ENCODE results near the gene SLC25A21. TPM values are rescaled to one million over a fixed set of nuclear protein-coding genes. Genes with fewer than 3 reads are reported as not detected.
"Not testable (repeated sequence)": the region's sequence is repeated elsewhere in the genome, so short reads cannot be mapped to it uniquely, and the experiment has no call there.

SLC25A21 gene
- total RNA-seq, 1 donor from 2014 or later = not detected

DNA sequence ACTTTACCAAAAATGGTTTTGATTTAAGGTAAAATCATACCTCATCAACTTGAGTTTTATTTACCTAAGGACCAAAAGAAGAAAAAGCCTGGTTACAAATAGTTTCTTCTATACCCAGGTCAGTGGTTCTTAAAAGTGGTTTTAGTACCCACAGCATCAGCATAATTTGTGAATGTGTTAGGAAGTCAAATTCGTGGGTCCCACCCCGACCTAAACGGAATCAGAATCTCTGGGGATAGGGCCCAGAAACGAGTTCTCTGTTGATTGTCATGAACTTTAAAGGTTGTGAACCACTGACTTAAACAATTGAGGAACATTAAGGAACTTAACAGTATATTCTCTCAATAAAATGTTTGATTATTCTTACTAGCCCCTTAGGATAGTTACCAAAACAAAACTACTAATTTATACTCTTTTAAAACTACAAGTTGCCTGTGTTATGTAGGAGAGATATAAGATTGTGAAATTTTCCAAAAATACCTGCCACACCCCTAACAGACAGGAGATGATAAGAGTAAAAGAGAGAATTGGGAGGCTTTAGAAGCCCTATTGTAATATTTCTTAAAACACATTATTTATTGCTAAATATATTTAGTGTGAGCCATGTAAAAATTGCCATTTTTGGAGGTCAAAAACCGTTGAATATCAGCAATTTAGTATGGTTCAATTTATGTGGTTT, 669 bp upstream of the SLC25A21 start:
- Mint-ChIP-seq H3K36me3 (ENCODE audit: low read depth) (no peaks in the 10 kb centered on the region), H3K4me3 (no peak overlapping the region), H3K27ac (no peak overlapping the region), H3K9me3 (no peaks in the 10 kb centered on the region), H3K4me1 (no peaks in the 10 kb centered on the region), H3K27me3 (peaks cover 20% of the 10 kb centered on the region)
- intact Hi-C loops (cut with micrococcal nuclease) = no loop called here
- DNase-seq = no peak

DNA sequence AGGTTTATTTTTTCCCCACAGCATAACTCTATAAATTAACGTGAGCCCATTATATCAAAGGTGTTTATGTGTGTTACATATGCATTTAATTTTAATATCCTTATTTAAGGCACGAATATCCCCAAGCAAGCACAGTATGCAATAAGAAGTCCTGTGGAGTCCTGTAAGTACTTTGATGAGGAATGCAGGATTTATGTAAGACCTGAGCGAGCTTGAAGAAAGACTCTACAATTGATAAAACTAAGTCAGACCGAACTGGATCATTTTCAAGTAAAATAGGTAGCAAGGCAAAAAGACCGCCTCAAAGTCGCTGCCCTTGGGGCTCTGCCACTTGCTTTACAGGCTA, 755 bp downstream of the SLC25A21 start:
- Mint-ChIP-seq H3K27ac (no peak overlapping the region), H3K4me1 (no peaks in the 10 kb centered on the region), H3K27me3 (peaks cover 20% of the 10 kb centered on the region), H3K4me3 (no peak overlapping the region), H3K36me3 (ENCODE audit: low read depth) (no peaks in the 10 kb centered on the region), H3K9me3 (no peaks in the 10 kb centered on the region)
- DNase-seq = no peak
- intact Hi-C loops (cut with micrococcal nuclease) = no loop called here

DNA sequence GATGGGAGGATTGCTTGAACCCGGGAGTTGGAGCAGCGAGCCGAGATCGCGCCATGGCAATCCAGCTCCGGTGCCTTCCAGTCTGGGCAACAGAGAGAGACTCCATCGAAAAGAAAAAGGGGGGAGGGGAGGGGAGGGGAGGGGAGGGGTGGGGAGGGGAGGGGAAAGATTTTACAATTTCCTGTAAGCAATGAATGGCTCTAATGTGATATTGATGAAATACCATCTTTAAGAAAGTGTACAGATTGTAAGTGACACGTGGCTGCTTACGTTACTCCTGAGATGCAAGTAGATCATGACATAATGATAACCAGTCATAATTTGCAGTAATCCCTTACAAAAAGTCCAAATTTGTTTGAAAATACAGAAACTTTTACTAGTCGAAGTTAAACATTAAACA, 1.4 kb downstream of the SLC25A21 start:
- H3K27me3 Mint-ChIP-seq = peaks cover 20% of the 10 kb centered on the region
- no peak overlapping the region for H3K4me3 Mint-ChIP-seq
- no peak for DNase-seq
- H3K27ac Mint-ChIP-seq = no peak overlapping the region
- intact Hi-C loops (cut with micrococcal nuclease) = no loop called here
- H3K36me3 Mint-ChIP-seq (ENCODE audit: low read depth) = no peaks in the 10 kb centered on the region
- H3K9me3 Mint-ChIP-seq = no peaks in the 10 kb centered on the region
- H3K4me1 Mint-ChIP-seq = no peaks in the 10 kb centered on the region

DNA sequence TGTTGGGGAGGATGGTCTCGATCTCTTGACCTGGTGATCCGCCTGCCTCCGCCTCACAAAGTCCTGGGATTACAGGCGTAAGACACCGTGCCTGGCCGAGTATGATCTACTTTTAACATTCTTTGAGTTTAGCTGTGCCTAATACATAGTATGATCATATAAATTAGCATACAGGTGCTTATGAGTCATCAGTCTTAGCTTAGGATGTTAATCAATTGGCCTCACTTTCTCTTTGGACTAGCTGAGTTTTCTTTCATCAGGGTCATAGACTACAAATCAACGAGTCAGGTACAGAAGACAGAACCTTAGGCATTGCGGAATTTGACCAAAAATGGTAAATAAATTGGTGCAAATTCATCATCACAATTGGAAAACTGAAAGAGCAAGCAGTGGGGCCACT, 2.2 kb downstream of the SLC25A21 start:
- DNase-seq = no peak
- intact Hi-C loops (cut with micrococcal nuclease) = no loop called here
- Mint-ChIP-seq H3K36me3 (ENCODE audit: low read depth) (no peaks in the 10 kb centered on the region), H3K9me3 (no peaks in the 10 kb centered on the region), H3K27ac (no peak overlapping the region), H3K4me3 (no peak overlapping the region), H3K27me3 (peaks cover 20% of the 10 kb centered on the region), H3K4me1 (no peaks in the 10 kb centered on the region)

DNA sequence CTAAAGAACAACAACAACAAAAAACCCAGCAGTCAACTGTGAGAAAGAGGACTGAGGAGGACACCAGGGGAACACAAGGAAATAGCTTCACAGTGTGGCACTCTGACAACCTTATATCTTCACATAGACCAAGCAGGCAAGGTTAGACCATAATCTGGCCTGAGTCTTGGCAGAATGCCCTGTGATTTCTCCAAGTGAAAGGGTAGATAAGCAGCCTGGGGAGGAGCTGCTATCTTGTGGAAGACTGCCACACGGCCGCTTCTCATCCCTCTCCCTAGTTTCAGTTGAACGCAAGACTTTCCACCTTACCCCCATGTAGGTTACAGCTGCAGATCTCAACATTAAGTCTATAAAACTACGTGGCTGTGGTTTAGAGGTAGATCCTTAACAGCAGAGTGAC, 3.7 kb downstream of the SLC25A21 start:
- Mint-ChIP-seq H3K9me3 (no peaks in the 10 kb centered on the region), H3K36me3 (ENCODE audit: low read depth) (no peaks in the 10 kb centered on the region)

DNA sequence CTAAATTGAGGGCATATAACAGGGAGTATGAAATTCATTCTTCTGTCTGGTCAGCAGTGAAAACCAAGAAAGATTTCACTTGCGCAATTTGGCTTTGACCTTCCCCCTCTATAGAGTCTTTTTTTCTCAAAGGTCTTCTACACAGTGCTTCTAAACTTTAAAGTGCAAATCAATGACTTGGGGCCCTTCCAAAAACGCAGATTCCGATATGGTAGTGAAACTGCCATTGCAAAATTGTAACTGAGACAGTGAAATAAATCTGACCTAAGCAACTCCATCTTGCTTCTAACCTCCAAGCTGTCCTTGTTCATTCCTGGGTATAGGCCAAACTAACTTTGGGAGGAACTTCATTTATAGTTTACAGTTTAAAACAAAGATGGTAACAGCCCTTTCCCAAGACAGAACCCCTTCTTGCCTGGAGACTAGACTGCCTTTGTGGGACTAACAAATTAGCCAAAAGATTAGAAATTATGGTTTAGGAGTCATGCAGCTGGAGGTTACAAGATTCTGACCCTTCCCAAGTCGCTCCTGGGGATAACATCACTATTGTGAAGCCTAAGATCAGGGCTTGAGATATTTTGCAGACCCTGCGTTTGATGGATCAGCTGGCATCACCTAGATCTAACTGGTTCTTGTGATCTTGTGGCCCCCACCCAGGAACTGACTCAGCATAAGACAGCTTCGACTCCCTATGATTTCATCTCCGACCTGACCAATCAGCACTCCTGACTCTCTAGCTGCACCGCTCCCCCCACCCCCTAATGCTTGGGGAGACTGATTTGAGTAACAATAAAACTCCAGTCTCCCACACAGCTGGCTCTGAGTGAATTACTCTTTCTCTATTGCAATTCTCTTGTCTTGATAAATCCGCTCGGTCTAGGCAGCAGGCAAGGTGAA, 5.0 kb downstream of the SLC25A21 start:
- Mint-ChIP-seq H3K4me3 (no peak overlapping the region), H3K27ac (no peak overlapping the region), H3K36me3 (ENCODE audit: low read depth) (no peaks in the 10 kb centered on the region), H3K9me3 (no peaks in the 10 kb centered on the region), H3K4me1 (no peaks in the 10 kb centered on the region), H3K27me3 (peaks cover 9% of the 10 kb centered on the region)
- DNase-seq = no peak
- intact Hi-C loops (cut with micrococcal nuclease) = no loop called here

More for the DNA sequence above, 3.7 kb downstream of the SLC25A21 start:
- Mint-ChIP-seq H3K4me1 (no peaks in the 10 kb centered on the region), H3K27ac (no peak overlapping the region), H3K4me3 (no peak overlapping the region), H3K27me3 (peaks cover 20% of the 10 kb centered on the region)
- DNase-seq = no peak
- intact Hi-C loops (cut with micrococcal nuclease) = no loop called here

DNA sequence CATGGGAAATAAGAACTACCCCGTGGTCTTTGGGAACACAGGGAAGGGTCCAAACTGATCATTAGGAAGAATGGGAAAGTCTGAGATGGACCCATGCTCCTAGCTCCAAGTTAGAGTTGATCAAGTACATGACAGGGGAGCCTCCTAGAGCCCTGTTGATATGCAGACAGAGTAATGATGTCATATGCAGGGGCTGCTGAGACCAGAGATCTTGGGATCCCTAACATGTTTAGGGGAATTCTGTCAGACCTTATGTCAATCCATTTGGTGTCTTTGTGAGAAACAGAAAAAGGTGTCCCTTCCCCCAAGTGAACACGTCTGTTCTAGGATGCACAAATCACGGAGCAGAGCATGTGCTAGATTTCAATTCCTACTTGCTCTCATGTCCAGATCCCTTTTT, 6.6 kb downstream of the SLC25A21 start:
- no peaks in the 10 kb centered on the region for H3K36me3 Mint-ChIP-seq (ENCODE audit: low read depth)
- H3K9me3 Mint-ChIP-seq = no peaks in the 10 kb centered on the region
- DNase-seq = no peak
- H3K4me1 Mint-ChIP-seq = no peaks in the 10 kb centered on the region
- intact Hi-C loops (cut with micrococcal nuclease) = no loop called here
- H3K4me3 Mint-ChIP-seq = no peak overlapping the region
- H3K27me3 Mint-ChIP-seq = no peaks in the 10 kb centered on the region
- no peak overlapping the region for H3K27ac Mint-ChIP-seq

DNA sequence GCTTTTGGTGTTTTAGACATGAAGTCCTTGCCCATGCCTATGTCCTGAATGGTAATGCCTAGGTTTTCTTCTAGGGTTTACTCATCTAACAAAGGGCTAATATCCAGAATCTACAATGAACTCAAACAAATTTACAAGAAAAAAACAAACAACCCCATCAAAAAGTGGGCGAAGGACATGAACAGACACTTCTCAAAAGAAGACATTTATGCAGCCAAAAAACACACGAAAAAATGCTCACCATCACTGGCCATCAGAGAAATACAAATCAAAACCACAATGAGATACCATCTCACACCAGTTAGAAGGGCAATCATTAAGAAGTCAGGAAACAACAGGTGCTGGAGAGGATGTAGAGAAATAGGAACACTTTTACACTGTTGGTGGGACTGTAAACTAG, 10.1 kb downstream of the SLC25A21 start:
- intact Hi-C loops (cut with micrococcal nuclease); H3K27me3 Mint-ChIP-seq; H3K4me1 Mint-ChIP-seq; H3K27ac Mint-ChIP-seq; DNase-seq; H3K9me3 Mint-ChIP-seq; H3K4me3 Mint-ChIP-seq; H3K36me3 Mint-ChIP-seq (ENCODE audit: low read depth): not testable (repeated sequence)

DNA sequence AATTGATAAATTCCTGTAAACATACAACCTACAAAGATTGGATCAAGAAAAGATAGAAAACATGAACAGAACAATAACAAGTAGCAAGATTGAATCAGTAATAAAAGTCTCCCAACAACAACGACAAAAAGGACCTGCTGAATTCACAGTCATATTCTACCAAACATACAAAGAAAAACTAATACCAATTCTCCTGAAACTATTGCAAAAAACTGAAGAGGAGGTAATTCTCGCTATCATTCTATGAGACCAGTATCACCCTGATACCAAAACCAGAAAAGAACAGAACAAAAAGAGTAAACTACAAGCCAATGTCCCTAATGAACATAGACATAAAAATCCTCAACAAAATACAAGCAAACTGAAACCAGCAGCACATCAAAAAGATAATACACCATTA, 14.4 kb downstream of the SLC25A21 start:
- H3K36me3 Mint-ChIP-seq (ENCODE audit: low read depth) = no peaks in the 10 kb centered on the region
- H3K4me1 Mint-ChIP-seq = no peaks in the 10 kb centered on the region
- H3K27ac Mint-ChIP-seq = no peak overlapping the region
- H3K9me3 Mint-ChIP-seq = peaks cover 9% of the 10 kb centered on the region
- H3K27me3 Mint-ChIP-seq = no peaks in the 10 kb centered on the region
- DNase-seq = no peak
- no peak overlapping the region for H3K4me3 Mint-ChIP-seq
- intact Hi-C loops (cut with micrococcal nuclease) = no loop called here

DNA sequence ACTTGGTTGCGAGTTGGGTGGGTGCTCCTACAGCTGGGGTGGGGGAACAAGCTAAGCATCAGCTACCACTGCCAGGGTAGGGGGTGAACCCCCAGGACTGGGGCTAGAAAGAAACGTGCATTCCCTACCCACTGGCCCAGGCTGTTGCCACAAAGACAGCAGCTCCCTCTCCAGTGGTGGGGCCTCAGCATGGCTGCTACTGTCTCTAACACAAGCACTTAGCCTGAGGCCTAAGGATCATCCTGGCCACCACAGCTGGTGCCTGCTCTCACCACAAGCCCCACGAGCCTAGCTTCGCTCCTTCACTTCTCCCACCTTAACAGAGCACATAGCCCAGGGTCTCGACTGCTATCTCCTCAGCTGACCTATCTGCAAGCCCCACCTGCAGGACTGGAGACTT, 18.9 kb downstream of the SLC25A21 start:
- H3K4me3 Mint-ChIP-seq = no peak overlapping the region
- no peak overlapping the region for H3K27ac Mint-ChIP-seq
- no peaks in the 10 kb centered on the region for H3K27me3 Mint-ChIP-seq
- H3K36me3 Mint-ChIP-seq (ENCODE audit: low read depth) = no peaks in the 10 kb centered on the region
- intact Hi-C loops (cut with micrococcal nuclease) = no loop called here
- H3K9me3 Mint-ChIP-seq = peaks cover 4% of the 10 kb centered on the region
- no peaks in the 10 kb centered on the region for H3K4me1 Mint-ChIP-seq
- no peak for DNase-seq

DNA sequence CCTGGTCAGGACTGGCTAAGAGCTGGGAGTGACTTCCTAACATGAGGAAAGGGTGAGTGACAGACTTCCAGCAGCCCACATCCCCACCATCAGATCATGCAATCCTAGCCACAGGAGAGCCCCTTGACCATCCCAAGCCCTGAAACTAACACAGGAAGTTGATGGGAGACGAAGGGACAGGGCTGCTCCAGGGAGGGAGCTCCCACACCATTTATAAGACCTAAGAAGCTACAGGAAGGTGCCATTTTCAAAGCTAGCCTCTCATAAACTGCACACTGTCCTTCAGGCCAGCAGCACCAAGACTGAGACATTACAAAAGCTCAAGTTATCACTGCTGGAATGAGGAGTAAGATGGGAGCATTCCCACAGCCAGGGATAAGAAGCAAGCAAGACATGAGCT, 19.4 kb downstream of the SLC25A21 start:
- Mint-ChIP-seq H3K27me3 (no peaks in the 10 kb centered on the region), H3K9me3 (peaks cover 4% of the 10 kb centered on the region), H3K27ac (no peak overlapping the region), H3K36me3 (ENCODE audit: low read depth) (no peaks in the 10 kb centered on the region), H3K4me3 (no peak overlapping the region), H3K4me1 (no peaks in the 10 kb centered on the region)
- intact Hi-C loops (cut with micrococcal nuclease) = no loop called here
- DNase-seq = no peak

DNA sequence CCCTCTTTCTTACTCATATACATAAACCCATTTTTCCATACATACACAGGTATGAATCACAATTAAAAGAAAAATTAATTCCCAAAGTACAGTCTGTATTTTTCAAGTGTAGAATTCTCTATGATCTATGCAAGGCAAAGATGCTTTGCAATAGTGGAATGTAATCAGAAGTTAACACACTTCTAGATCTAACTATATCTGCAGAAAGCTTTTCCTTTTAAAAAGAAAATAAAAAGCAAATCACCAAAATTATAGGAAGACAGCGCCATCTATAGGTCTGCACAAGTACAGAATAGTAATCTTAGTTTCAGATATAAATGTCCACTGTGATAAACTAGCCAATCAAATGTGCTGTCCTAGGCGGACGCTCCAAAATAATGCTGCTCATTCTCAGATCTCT, 22.0 kb downstream of the SLC25A21 start:
- H3K27me3 Mint-ChIP-seq = no peaks in the 10 kb centered on the region
- intact Hi-C loops (cut with micrococcal nuclease) = no loop called here
- no peaks in the 10 kb centered on the region for H3K36me3 Mint-ChIP-seq (ENCODE audit: low read depth)
- no peaks in the 10 kb centered on the region for H3K9me3 Mint-ChIP-seq
- H3K4me1 Mint-ChIP-seq = no peaks in the 10 kb centered on the region
- no peak for DNase-seq
- no peak overlapping the region for H3K4me3 Mint-ChIP-seq
- H3K27ac Mint-ChIP-seq = no peak overlapping the region

DNA sequence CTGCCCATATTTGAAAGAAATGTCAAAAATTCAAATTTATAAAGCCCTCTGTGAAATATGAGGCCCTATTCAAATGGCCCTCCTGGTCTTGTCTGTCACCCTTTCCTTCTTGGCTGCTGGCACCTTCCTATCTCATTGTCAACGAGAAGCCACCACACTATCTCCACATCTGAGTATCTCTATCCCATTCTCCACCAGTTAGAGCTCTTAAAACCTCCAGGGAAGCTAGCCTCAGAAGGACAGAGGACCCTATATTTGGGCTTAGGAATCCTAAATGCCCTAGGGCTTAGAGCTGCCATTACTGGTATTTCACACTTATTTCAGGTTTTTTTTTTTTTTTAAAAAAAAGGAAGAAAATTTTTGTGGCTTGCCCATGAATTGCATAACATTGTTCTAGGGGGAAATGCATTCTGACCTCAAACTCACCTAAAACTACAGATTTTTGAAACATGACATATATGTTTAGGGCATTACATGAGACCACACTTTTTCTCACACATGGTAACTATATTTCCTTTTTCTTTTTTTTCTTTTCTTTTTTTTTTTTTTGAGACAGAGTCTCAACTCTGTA, 25.0 kb downstream of the SLC25A21 start:
- no peak overlapping the region for H3K27ac Mint-ChIP-seq
- no peak overlapping the region for H3K4me3 Mint-ChIP-seq
- DNase-seq = no peak
- no peaks in the 10 kb centered on the region for H3K36me3 Mint-ChIP-seq (ENCODE audit: low read depth)
- intact Hi-C loops (cut with micrococcal nuclease) = no loop called here
- no peaks in the 10 kb centered on the region for H3K4me1 Mint-ChIP-seq
- no peaks in the 10 kb centered on the region for H3K27me3 Mint-ChIP-seq
- no peaks in the 10 kb centered on the region for H3K9me3 Mint-ChIP-seq

DNA sequence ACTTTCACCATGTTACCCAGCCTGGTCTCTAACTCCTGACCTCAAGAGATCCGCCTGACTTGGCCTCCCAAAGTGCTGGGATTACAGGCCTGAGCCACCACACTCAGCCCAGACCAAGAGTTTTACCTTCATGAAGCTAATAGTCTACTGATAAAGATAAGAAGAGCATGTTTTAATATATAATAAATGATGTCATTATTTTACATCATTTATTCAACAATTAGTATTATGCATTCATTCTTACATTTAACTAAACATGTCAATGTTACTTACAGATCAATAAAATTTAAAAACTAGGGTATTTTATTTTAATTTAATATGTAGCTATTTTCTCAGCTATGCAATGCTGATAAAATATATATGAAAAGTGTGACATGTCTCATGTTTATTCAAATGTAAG, 26.0 kb downstream of the SLC25A21 start:
- not testable (repeated sequence) for H3K27ac Mint-ChIP-seq

More for the DNA sequence above, 26.0 kb downstream of the SLC25A21 start:
- H3K27me3 Mint-ChIP-seq; H3K36me3 Mint-ChIP-seq (ENCODE audit: low read depth); DNase-seq; H3K4me3 Mint-ChIP-seq; H3K4me1 Mint-ChIP-seq; H3K9me3 Mint-ChIP-seq; intact Hi-C loops (cut with micrococcal nuclease): not testable (repeated sequence)
